Mesenchymal stem cell (in vitro differentiated cells and primary cell): ENCODE data around the gene NDUFA13.

Experiments used
- DNase-seq: peaks from one replicate; pipeline ENCODE4 v3.0.0-alpha.2; 2013
- H2AFZ ChIP-seq: one replicate; pipeline ENCODE4 v1.6.1; 2013; ENCODE audit warnings: low read depth, mild to moderate bottlenecking, control low read depth, inconsistent platforms, low read length, moderate library complexity
- H2AK5ac ChIP-seq: 2 replicates; pipeline ENCODE4 v1.6.1; 2013; ENCODE audit warnings: low read length, moderate library complexity, mild to moderate bottlenecking, inconsistent platforms; ENCODE audit not compliant: severe bottlenecking
- H2BK120ac ChIP-seq: one replicate; pipeline ENCODE4 v1.6.1; 2013; ENCODE audit warnings: low read depth, mild to moderate bottlenecking, inconsistent platforms, low read length, moderate library complexity
- H2BK12ac ChIP-seq, 2 experiments: one replicate each; pipeline ENCODE4 v1.6.1; 2013; ENCODE audit warnings: inconsistent platforms in 2 of 2, low read length in 2 of 2, mild to moderate bottlenecking in 2 of 2, moderate library complexity in 2 of 2, control low read depth in 1 of 2
- H2BK15ac ChIP-seq: one replicate; pipeline ENCODE4 v1.6.1; 2013; ENCODE audit warnings: mild to moderate bottlenecking, low read depth, inconsistent platforms; ENCODE audit not compliant: poor library complexity, severe bottlenecking
- H2BK5ac ChIP-seq: 2 replicates; pipeline ENCODE4 v1.6.1; 2013; ENCODE audit warnings: low read depth, mild to moderate bottlenecking, low read length, control low read depth, inconsistent platforms; ENCODE audit not compliant: poor library complexity, severe bottlenecking
- H3K14ac ChIP-seq, 2 experiments: one replicate each; pipeline ENCODE4 v1.6.1; 2013; ENCODE audit warnings: inconsistent platforms in 2 of 2, low read length in 2 of 2, control low read depth in 1 of 2, mild to moderate bottlenecking in 1 of 2, moderate library complexity in 1 of 2
- H3K18ac ChIP-seq, 2 experiments: one replicate each; pipeline ENCODE4 v1.6.1; 2013; ENCODE audit warnings: inconsistent platforms in 2 of 2, low read length in 2 of 2, control low read depth in 1 of 2, low read depth in 1 of 2, mild to moderate bottlenecking in 1 of 2
- H3K23ac ChIP-seq, 2 experiments: one replicate each; pipeline ENCODE4 v1.6.1; 2013; ENCODE audit warnings: inconsistent platforms in 2 of 2, low read length in 2 of 2, mild to moderate bottlenecking in 2 of 2, moderate library complexity in 2 of 2, control low read depth in 1 of 2
- H3K27ac ChIP-seq: 2 replicates; pipeline ENCODE4 v1.5.1; 2013; ENCODE audit warnings: mild to moderate bottlenecking, moderate library complexity, low read length, control low read depth, inconsistent platforms; ENCODE audit not compliant: poor library complexity, severe bottlenecking
- H3K27me3 ChIP-seq, 2 experiments: 2 replicates each; pipeline versions ENCODE4 v1.6.1 to v1.7.0; 2013; ENCODE audit warnings: low read length in 2 of 2, mild to moderate bottlenecking in 2 of 2, moderate library complexity in 2 of 2, control low read depth in 1 of 2, inconsistent platforms in 1 of 2; ENCODE audit not compliant: control insufficient read depth in 1 of 2, insufficient read depth in 1 of 2
- H3K36me3 ChIP-seq, 2 experiments: 2 replicates each; pipeline versions ENCODE4 v1.6.1 to v1.7.0; 2013; ENCODE audit warnings: low read length in 2 of 2, control low read depth in 1 of 2, inconsistent platforms in 1 of 2, low read depth in 1 of 2, mild to moderate bottlenecking in 1 of 2; ENCODE audit not compliant: insufficient read depth in 2 of 2, control insufficient read depth in 1 of 2
- H3K4ac ChIP-seq, 2 experiments: one replicate each; pipeline ENCODE4 v1.6.1; 2013; ENCODE audit warnings: inconsistent platforms in 2 of 2, low read length in 2 of 2, mild to moderate bottlenecking in 2 of 2, moderate library complexity in 2 of 2, control low read depth in 1 of 2, low read depth in 1 of 2
- H3K4me1 ChIP-seq: 2 replicates; pipeline ENCODE4 v1.6.1; 2013; ENCODE audit warnings: low read depth, low read length, control low read depth; ENCODE audit not compliant: control insufficient read depth, insufficient read depth
- H3K4me2 ChIP-seq: 2 replicates; pipeline ENCODE4 v1.6.1; 2013; ENCODE audit warnings: low read length, mild to moderate bottlenecking, inconsistent platforms; ENCODE audit not compliant: poor library complexity, severe bottlenecking
- H3K4me3 ChIP-seq, 2 experiments: 2 replicates each; pipeline versions ENCODE4 v1.5.1 to v1.7.0; 2013; ENCODE audit warnings: low read length in 2 of 2, mild to moderate bottlenecking in 2 of 2, control low read depth in 1 of 2, low read depth in 1 of 2; ENCODE audit not compliant: insufficient read depth in 1 of 2
- H3K79me1 ChIP-seq: replicated peaks from 2 replicates; pipeline ENCODE4 v1.6.1; 2013; ENCODE audit warnings: mild to moderate bottlenecking, control low read depth, low read length, inconsistent platforms; ENCODE audit not compliant: poor library complexity, severe bottlenecking
- H3K9ac ChIP-seq: 2 replicates; pipeline ENCODE4 v1.7.0; 2013; ENCODE audit warnings: mild to moderate bottlenecking, low read length, moderate library complexity
- H3K9me3 ChIP-seq: 2 replicates; pipeline ENCODE4 v1.7.0; 2013; ENCODE audit warnings: mild to moderate bottlenecking, low read length; ENCODE audit not compliant: control insufficient read depth
- H4K8ac ChIP-seq: one replicate; pipeline ENCODE4 v1.6.1; 2013; ENCODE audit warnings: inconsistent platforms, mild to moderate bottlenecking, low read length, moderate library complexity
- H4K91ac ChIP-seq: one replicate; pipeline ENCODE4 v1.6.1; 2013; ENCODE audit warnings: mild to moderate bottlenecking, low read length, inconsistent platforms
- WGBS: methylation state at CpG from one replicate; pipeline ENCODE4 v1.1.7; 2013; ENCODE audit warnings: mixed read lengths; 5-methylcytosine and 5-hydroxymethylcytosine counted together

Gene NDUFA13

DNA sequence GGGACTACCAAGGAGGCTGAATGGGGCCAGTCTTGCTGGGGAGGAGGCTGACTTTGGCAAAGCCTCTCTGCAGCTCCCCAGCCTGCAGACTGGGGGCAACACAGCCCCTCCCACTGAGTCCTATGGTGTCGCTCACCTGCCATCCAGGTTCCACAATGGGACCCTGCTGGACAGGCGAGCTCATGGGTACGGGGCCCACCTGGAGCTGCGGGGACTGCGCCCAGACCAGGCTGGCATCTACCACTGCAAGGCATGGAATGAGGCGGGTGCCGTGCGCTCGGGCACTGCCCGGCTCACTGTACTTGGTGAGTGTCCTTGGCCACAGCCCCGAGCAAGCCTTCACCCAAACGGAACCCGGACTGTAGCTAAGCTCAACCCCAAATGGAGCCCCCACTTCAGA, 27.1 kb downstream of the NDUFA13 start:
- H3K4ac ChIP-seq, result no peak overlapping the region
- H4K8ac ChIP-seq, result no peak overlapping the region
- H3K4me2 ChIP-seq, result no peak overlapping the region
- H3K23ac ChIP-seq, result no peak overlapping the region
- no peaks in the 10 kb centered on the region for H3K9me3 ChIP-seq
- H3K14ac ChIP-seq, result no peak overlapping the region
- H3K27me3 ChIP-seq, result peaks cover 7 to 82% of the 10 kb centered on the region in 2 experiments
- H3K4me3 ChIP-seq, result no peak overlapping the region
- peaks cover 14% of the 10 kb centered on the region for H3K4me1 ChIP-seq
- peaks cover 0 to 8% of the 10 kb centered on the region in 2 experiments for H3K36me3 ChIP-seq
- no peak overlapping the region for H4K91ac ChIP-seq
- no peak overlapping the region for H3K27ac ChIP-seq
- no peak overlapping the region for H2AFZ ChIP-seq
- no peak overlapping the region for H3K9ac ChIP-seq
- H2AK5ac ChIP-seq, result no peak overlapping the region
- no peak for DNase-seq
- no peak overlapping the region for H3K18ac ChIP-seq
- no peak overlapping the region for H2BK120ac ChIP-seq
- no peak overlapping the region for H2BK15ac ChIP-seq
- 93% methylated on average over 13 of the region's 13 CpGs for WGBS
- no peak overlapping the region for H2BK5ac ChIP-seq
- H3K79me1 ChIP-seq, result no peaks in the 10 kb centered on the region
- H2BK12ac ChIP-seq, result no peak overlapping the region

GRCh38 chr19:19543640-19544039, 27.6 kb downstream of the NDUFA13 start:
- Histone ChIP-seq H3K27me3 (peaks cover 4 to 81% of the 10 kb centered on the region in 2 experiments), H3K4me1 (peaks cover 9% of the 10 kb centered on the region), H3K4me3 (no peak overlapping the region), H2BK12ac (no peak overlapping the region), H3K9ac (no peak overlapping the region), H4K91ac (no peak overlapping the region), H3K27ac (no peak overlapping the region), H3K4ac (no peak overlapping the region), H3K23ac (no peak overlapping the region), H2AFZ (no peak overlapping the region), H3K79me1 (no peaks in the 10 kb centered on the region), H4K8ac (no peak overlapping the region), H2BK5ac (no peak overlapping the region), H2AK5ac (no peak overlapping the region), H3K18ac (no peak overlapping the region), H3K36me3 (peaks cover 0 to 8% of the 10 kb centered on the region in 2 experiments), H3K9me3 (no peaks in the 10 kb centered on the region), H2BK120ac (no peak overlapping the region), H2BK15ac (no peak overlapping the region), H3K4me2 (no peak overlapping the region), H3K14ac (no peak overlapping the region)
- WGBS, result 88% methylated on average over 19 of the region's 19 CpGs
- no peak for DNase-seq

DNA sequence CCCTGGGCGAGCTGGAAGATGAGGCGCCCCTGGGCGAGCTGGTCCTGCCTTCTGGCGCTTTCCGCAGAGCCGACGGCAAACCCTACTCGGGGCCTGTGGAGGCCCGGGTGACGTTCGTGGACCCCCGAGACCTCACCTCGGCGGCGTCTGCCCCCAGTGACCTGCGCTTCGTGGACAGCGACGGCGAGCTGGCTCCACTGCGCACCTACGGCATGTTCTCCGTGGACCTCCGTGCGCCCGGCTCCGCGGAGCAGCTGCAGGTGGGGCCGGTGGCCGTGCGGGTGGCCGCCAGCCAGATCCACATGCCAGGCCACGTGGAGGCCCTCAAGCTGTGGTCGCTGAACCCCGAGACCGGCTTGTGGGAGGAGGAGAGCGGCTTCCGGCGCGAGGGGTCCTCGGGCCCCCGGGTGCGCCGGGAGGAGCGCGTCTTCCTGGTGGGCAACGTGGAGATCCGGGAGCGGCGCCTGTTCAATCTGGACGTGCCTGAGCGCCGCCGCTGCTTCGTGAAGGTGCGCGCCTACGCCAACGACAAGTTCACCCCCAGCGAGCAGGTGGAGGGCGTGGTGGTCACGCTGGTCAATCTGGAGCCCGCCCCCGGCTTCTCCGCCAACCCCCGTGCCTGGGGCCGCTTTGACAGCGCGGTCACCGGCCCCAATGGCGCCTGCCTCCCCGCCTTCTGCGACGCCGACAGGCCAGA, 28.4 kb downstream of the NDUFA13 start:
- Histone ChIP-seq H4K91ac (no peak overlapping the region), H3K36me3 (peaks cover 0 to 8% of the 10 kb centered on the region in 2 experiments), H3K18ac (no peak overlapping the region), H3K4me2 (no peak overlapping the region), H2BK12ac (no peak overlapping the region), H3K14ac (no peak overlapping the region), H3K9me3 (no peaks in the 10 kb centered on the region), H3K4me1 (peaks cover 9% of the 10 kb centered on the region), H3K27me3 (peaks cover 0 to 81% of the 10 kb centered on the region in 2 experiments), H2BK120ac (no peak overlapping the region), H3K27ac (no peak overlapping the region), H3K79me1 (no peaks in the 10 kb centered on the region), H2AK5ac (no peak overlapping the region), H3K23ac (no peak overlapping the region), H2BK15ac (no peak overlapping the region), H2BK5ac (no peak overlapping the region), H4K8ac (no peak overlapping the region), H2AFZ (no peak overlapping the region), H3K4ac (no peak overlapping the region), H3K4me3 (no peak overlapping the region), H3K9ac (no peak overlapping the region)
- WGBS, result 96% methylated on average over 75 of the region's 75 CpGs
- no peak for DNase-seq

- H3K4ac ChIP-seq, result no peak overlapping the region
- H3K36me3 ChIP-seq, result peaks cover 0 to 8% of the 10 kb centered on the region in 2 experiments
- H2BK15ac ChIP-seq, result peak overlapping the region; percentile 9
- no peaks in the 10 kb centered on the region for H3K9me3 ChIP-seq
- no peak overlapping the region for H4K8ac ChIP-seq
- no peak overlapping the region for H3K4me3 ChIP-seq
- no peak for DNase-seq
- 95% methylated on average over 53 of the region's 53 CpGs for WGBS
- H3K4me1 ChIP-seq, result peaks cover 12% of the 10 kb centered on the region
- H4K91ac ChIP-seq, result no peak overlapping the region
- H3K27me3 ChIP-seq, result peaks cover 0 to 81% of the 10 kb centered on the region in 2 experiments
- no peak overlapping the region for H3K9ac ChIP-seq
- H2AFZ ChIP-seq, result no peak overlapping the region
- H2BK120ac ChIP-seq, result no peak overlapping the region
- no peak overlapping the region for H3K4me2 ChIP-seq
- no peak overlapping the region for H3K14ac ChIP-seq
- H3K23ac ChIP-seq, result no peak overlapping the region
- H3K79me1 ChIP-seq, result no peaks in the 10 kb centered on the region
- no peak overlapping the region for H3K27ac ChIP-seq
- H3K18ac ChIP-seq, result no peak overlapping the region
- H2BK5ac ChIP-seq, result no peak overlapping the region
- H2AK5ac ChIP-seq, result no peak overlapping the region
- H2BK12ac ChIP-seq, result no peak overlapping the region
These were observed 29.0 kb downstream of the NDUFA13 start for GRCh38 chr19:19544954-19545591.
